Activated CD4-positive, alpha-beta T cell treated with anti-CD3 and anti-CD28 coated beads, Interleukin-2, amount 10 ng/mL, durations not matched to agents 7 days and 5 days (primary cell): Measurements from ENCODE around the gene RANBP9. TPM values are rescaled to one million over a fixed set of nuclear protein-coding genes. Genes with fewer than 3 reads are reported as not detected.

Source experiments
- CTCF ChIA-PET: fragments of 350-600 bp; sonication (Branson Sonifier 250); formaldehyde crosslinking; loops from one replicate; lab custom pipeline; 2021; ENCODE audit warnings: antibody characterized with exemption; lab: Charles Lee
- POLR2A ChIA-PET: fragments of 350-600 bp; sonication (Branson Sonifier 250); formaldehyde crosslinking; loops from one replicate; lab custom pipeline; 2021; ENCODE audit warnings: antibody characterized with exemption; lab: Charles Lee
- DNase-seq: peaks from one replicate; pipeline ENCODE4 v3.0.0-alpha.2; 2020
- H3K27ac Mint-ChIP-seq: one replicate; pipeline ENCODE4 v1.8.0; 2021; ENCODE audit warnings: mild to moderate bottlenecking, moderate library complexity, mixed read lengths
- H3K27me3 Mint-ChIP-seq: one replicate; pipeline ENCODE4 v1.8.0; 2021; ENCODE audit warnings: mixed read lengths
- H3K36me3 Mint-ChIP-seq: one replicate; pipeline ENCODE4 v1.8.0; 2021; ENCODE audit warnings: low read depth, mixed read lengths
- H3K4me1 Mint-ChIP-seq: one replicate; pipeline ENCODE4 v1.8.0; 2021; ENCODE audit warnings: mixed read lengths
- H3K4me3 Mint-ChIP-seq: one replicate; pipeline ENCODE4 v1.8.0; 2021; ENCODE audit warnings: mild to moderate bottlenecking, moderate library complexity, mixed read lengths
- H3K9me3 Mint-ChIP-seq: one replicate; pipeline ENCODE4 v1.8.0; 2021; ENCODE audit warnings: mixed read lengths
- total RNA-seq, 2 experiments: library from RNA; stranded (reverse); gene quantifications; one replicate each; pipeline ENCODE4 v1.2.3, GENCODE V29; 2021

The RANBP9 gene
- total RNA-seq, 2 experiments from 2014 or later = 51.1 to 56.1 TPM

GRCh38 chr6:13660273-13660672, 51.4 kb downstream of the RANBP9 start:
- no peak for DNase-seq
- CTCF ChIA-PET = interaction anchor here (0.6 to 0.8 kb wide), 2 partner anchors 28 to 126 kb away, joined by 3 to 4 read pairs; no protein-coding TSS in a partner anchor
- H3K36me3 Mint-ChIP-seq = peaks cover 15% of the 10 kb centered on the region
- peaks cover 38% of the 10 kb centered on the region for H3K4me1 Mint-ChIP-seq
- POLR2A ChIA-PET = no interaction called here
- no peak overlapping the region for H3K27ac Mint-ChIP-seq
- H3K4me3 Mint-ChIP-seq = no peak overlapping the region
- H3K9me3 Mint-ChIP-seq = no peaks in the 10 kb centered on the region
- no peaks in the 10 kb centered on the region for H3K27me3 Mint-ChIP-seq

GRCh38 chr6:13655700-13656099, 55.9 kb downstream of the RANBP9 start:
- Mint-ChIP-seq H3K27ac (no peak overlapping the region), H3K27me3 (no peaks in the 10 kb centered on the region), H3K4me3 (no peak overlapping the region), H3K9me3 (no peaks in the 10 kb centered on the region), H3K4me1 (peaks cover 6% of the 10 kb centered on the region), H3K36me3 (peaks cover 26% of the 10 kb centered on the region)
- ChIA-PET POLR2A (no interaction called here), CTCF (no interaction called here)
- no peak for DNase-seq

GRCh38 chr6:13654496-13654895, 57.1 kb downstream of the RANBP9 start:
- H3K4me3 Mint-ChIP-seq = no peak overlapping the region
- no peaks in the 10 kb centered on the region for H3K9me3 Mint-ChIP-seq
- POLR2A ChIA-PET = no interaction called here
- H3K4me1 Mint-ChIP-seq = peaks cover 9% of the 10 kb centered on the region
- H3K27me3 Mint-ChIP-seq = no peaks in the 10 kb centered on the region
- H3K36me3 Mint-ChIP-seq = peaks cover 34% of the 10 kb centered on the region
- no peak overlapping the region for H3K27ac Mint-ChIP-seq
- CTCF ChIA-PET = interaction anchor here (0.8 kb wide), 1 partner anchor 11 kb away, joined by 3 read pairs; no protein-coding TSS in a partner anchor
- no peak for DNase-seq

- Mint-ChIP-seq H3K27me3 (no peaks in the 10 kb centered on the region), H3K4me1 (peaks cover 13% of the 10 kb centered on the region), H3K36me3 (peaks cover 41% of the 10 kb centered on the region), H3K4me3 (no peak overlapping the region), H3K27ac (no peak overlapping the region), H3K9me3 (no peaks in the 10 kb centered on the region)
- ChIA-PET CTCF (interaction anchor here (1.0 to 1.8 kb wide), 2 partner anchors 13 to 17 kb away, joined by 3 to 5 read pairs; no protein-coding TSS in a partner anchor), POLR2A (no interaction called here)
- no peak for DNase-seq
Observed at GRCh38 chr6:13653296-13653695, 58.3 kb downstream of the RANBP9 start.

- Mint-ChIP-seq H3K27ac (peak overlapping the region; percentile 7), H3K9me3 (no peaks in the 10 kb centered on the region), H3K36me3 (peaks cover 38% of the 10 kb centered on the region), H3K4me3 (no peak overlapping the region), H3K27me3 (no peaks in the 10 kb centered on the region), H3K4me1 (peaks cover 8% of the 10 kb centered on the region)
- POLR2A ChIA-PET = no interaction called here
- CTCF ChIA-PET = interaction anchor here (0.7 to 1.4 kb wide), 4 partner anchors 12 to 163 kb away, joined by 3 to 5 read pairs (median 4); partner anchors contain the start of gene NOL7
- DNase-seq = no peak
Observed at GRCh38 chr6:13649393-13649792, 62.2 kb downstream of the RANBP9 start.

GRCh38 chr6:13648850-13649249, 62.8 kb downstream of the RANBP9 start:
- Mint-ChIP-seq H3K4me3 (no peak overlapping the region), H3K4me1 (peaks cover 8% of the 10 kb centered on the region), H3K36me3 (peaks cover 39% of the 10 kb centered on the region), H3K27ac (no peak overlapping the region), H3K9me3 (no peaks in the 10 kb centered on the region), H3K27me3 (no peaks in the 10 kb centered on the region)
- POLR2A ChIA-PET = no interaction called here
- CTCF ChIA-PET = interaction anchor here (0.7 to 1.4 kb wide), 4 partner anchors 12 to 163 kb away, joined by 3 to 5 read pairs (median 4); partner anchors contain the start of gene NOL7
- no peak for DNase-seq

- ChIA-PET POLR2A (no interaction called here), CTCF (no interaction called here)
- DNase-seq = no peak
- Mint-ChIP-seq H3K9me3 (no peaks in the 10 kb centered on the region), H3K27me3 (no peaks in the 10 kb centered on the region), H3K27ac (no peak overlapping the region), H3K4me1 (peaks cover 7% of the 10 kb centered on the region), H3K36me3 (peaks cover 32% of the 10 kb centered on the region), H3K4me3 (no peak overlapping the region)
Observed at GRCh38 chr6:13643125-13643524, 68.5 kb downstream of the RANBP9 start.

GRCh38 chr6:13641315-13641714, 70.3 kb downstream of the RANBP9 start:
- Mint-ChIP-seq H3K27ac (no peak overlapping the region), H3K36me3 (peaks cover 43% of the 10 kb centered on the region), H3K27me3 (no peaks in the 10 kb centered on the region), H3K4me3 (no peak overlapping the region), H3K9me3 (no peaks in the 10 kb centered on the region), H3K4me1 (peaks cover 20% of the 10 kb centered on the region)
- CTCF ChIA-PET = interaction anchor here (1.6 kb wide), 1 partner anchor 26 kb away, joined by 5 read pairs; the partner anchor contains the start of gene NOL7
- no peak for DNase-seq
- POLR2A ChIA-PET = no interaction called here

GRCh38 chr6:13638626-13639025, 73.0 kb downstream of the RANBP9 start:
- CTCF ChIA-PET = no interaction called here
- peak overlapping the region; percentile 60 for H3K27ac Mint-ChIP-seq
- no peak for DNase-seq
- no peaks in the 10 kb centered on the region for H3K27me3 Mint-ChIP-seq
- H3K9me3 Mint-ChIP-seq = no peaks in the 10 kb centered on the region
- H3K4me1 Mint-ChIP-seq = peaks cover 30% of the 10 kb centered on the region
- H3K4me3 Mint-ChIP-seq = no peak overlapping the region
- POLR2A ChIA-PET = no interaction called here
- peaks cover 58% of the 10 kb centered on the region for H3K36me3 Mint-ChIP-seq

- Mint-ChIP-seq H3K27me3 (no peaks in the 10 kb centered on the region), H3K36me3 (peaks cover 52% of the 10 kb centered on the region), H3K9me3 (no peaks in the 10 kb centered on the region), H3K27ac (no peak overlapping the region), H3K4me3 (no peak overlapping the region), H3K4me1 (peaks cover 30% of the 10 kb centered on the region)
- POLR2A ChIA-PET = no interaction called here
- no peak for DNase-seq
- CTCF ChIA-PET = no interaction called here
Observed at GRCh38 chr6:13638014-13638413, 73.6 kb downstream of the RANBP9 start.

GRCh38 chr6:13635948-13636658, 75.5 kb downstream of the RANBP9 start:
- POLR2A ChIA-PET = interaction anchor here (0.6 kb wide), 1 partner anchor 59 kb away, joined by 4 read pairs; no protein-coding TSS in a partner anchor
- no peak overlapping the region for H3K4me3 Mint-ChIP-seq
- CTCF ChIA-PET = interaction anchor here (0.6 to 1.6 kb wide), 7 partner anchors 12 to 641 kb away, joined by 3 to 5 read pairs (median 4); partner anchors contain the start of gene NOL7
- peak overlapping the region; percentile 72 for H3K27ac Mint-ChIP-seq
- peaks cover 32% of the 10 kb centered on the region for H3K4me1 Mint-ChIP-seq
- no peaks in the 10 kb centered on the region for H3K27me3 Mint-ChIP-seq
- DNase-seq = no peak
- H3K9me3 Mint-ChIP-seq = no peaks in the 10 kb centered on the region
- H3K36me3 Mint-ChIP-seq = peaks cover 61% of the 10 kb centered on the region

GRCh38 chr6:13633343-13633742, 78.3 kb downstream of the RANBP9 start:
- DNase-seq = no peak
- Mint-ChIP-seq H3K4me3 (no peak overlapping the region), H3K27me3 (no peaks in the 10 kb centered on the region), H3K36me3 (peaks cover 67% of the 10 kb centered on the region), H3K9me3 (no peaks in the 10 kb centered on the region), H3K4me1 (peaks cover 30% of the 10 kb centered on the region), H3K27ac (no peak overlapping the region)
- POLR2A ChIA-PET = no interaction called here
- CTCF ChIA-PET = interaction anchor here (0.7 to 10.1 kb wide), 4 partner anchors 17 to 59 kb away, joined by 3 to 69 read pairs (median 6); partner anchors contain the start of gene NOL7

- Mint-ChIP-seq H3K27me3 (no peaks in the 10 kb centered on the region), H3K9me3 (no peaks in the 10 kb centered on the region), H3K4me1 (peaks cover 13% of the 10 kb centered on the region), H3K36me3 (peaks cover 64% of the 10 kb centered on the region), H3K4me3 (no peak overlapping the region), H3K27ac (no peak overlapping the region)
- no peak for DNase-seq
- POLR2A ChIA-PET = no interaction called here
- CTCF ChIA-PET = interaction anchor here (0.6 to 10.1 kb wide), 3 partner anchors 15 to 296 kb away, joined by 3 to 69 read pairs (median 4); partner anchors contain the start of gene NOL7
Observed at GRCh38 chr6:13630499-13630898, 81.1 kb downstream of the RANBP9 start.
